HG02588 (cell line): ENCODE data around the gene ATP2B3.

Source experiments
- ATAC-seq: cut with Tn5 transposase; IDR thresholded peaks from one replicate; pipeline ENCODE4 v1.9.1; 2021; ENCODE audit warnings: mild to moderate bottlenecking, moderate library complexity; ENCODE audit not compliant: unreplicated experiment

Gene ATP2B3

GRCh38 chrX:153564047-153564606 lies 46.7 kb downstream of the ATP2B3 start:
- no peak for ATAC-seq

- ATAC-seq, result no peak
Observed at GRCh38 chrX:153565996-153566580, 48.6 kb downstream of the ATP2B3 start.

- no peak for ATAC-seq
Observed at GRCh38 chrX:153568451-153569011, 51.1 kb downstream of the ATP2B3 start.

- no peak for ATAC-seq
Observed at GRCh38 chrX:153569475-153569874, 52.0 kb downstream of the ATP2B3 start.

- no peak for ATAC-seq
Observed at GRCh38 chrX:153571534-153571908, 54.1 kb downstream of the ATP2B3 start.

- no peak for ATAC-seq
Observed at GRCh38 chrX:153572601-153573000, 55.2 kb downstream of the ATP2B3 start.

- ATAC-seq, result no peak
Observed at GRCh38 chrX:153573984-153574383, 56.5 kb downstream of the ATP2B3 start.

GRCh38 chrX:153576239-153576870 lies 58.9 kb downstream of the ATP2B3 start:
- no peak for ATAC-seq

GRCh38 chrX:153576961-153577360 lies 59.5 kb downstream of the ATP2B3 start:
- no peak for ATAC-seq

GRCh38 chrX:153578200-153578835 lies 60.9 kb downstream of the ATP2B3 start:
- ATAC-seq, result no peak

- no peak for ATAC-seq
Observed at GRCh38 chrX:153578889-153579288, 61.4 kb downstream of the ATP2B3 start.

GRCh38 chrX:153580700-153581386 lies 63.4 kb downstream of the ATP2B3 start:
- no peak for ATAC-seq

GRCh38 chrX:153582896-153583295 lies 65.5 kb downstream of the ATP2B3 start:
- ATAC-seq, result peak; percentile 100

GRCh38 chrX:153583433-153583832 lies 66.0 kb downstream of the ATP2B3 start:
- no peak for ATAC-seq

- no peak for ATAC-seq
Observed at GRCh38 chrX:153585827-153586226, 68.4 kb downstream of the ATP2B3 start.

GRCh38 chrX:153587342-153587741 lies 69.9 kb downstream of the ATP2B3 start:
- ATAC-seq, result no peak

GRCh38 chrX:153588021-153588781 lies 70.8 kb downstream of the ATP2B3 start:
- no peak for ATAC-seq

- no peak for ATAC-seq
Observed at GRCh38 chrX:153588782-153589446, 71.5 kb downstream of the ATP2B3 start.

- ATAC-seq, result no peak
Observed at GRCh38 chrX:153590961-153591956, 73.8 kb downstream of the ATP2B3 start.
